GM18517 (cell line): ENCODE data around the gene GRPR.
A peak's percentile ranks its signal among the peaks of the same experiment; 100 is the strongest.

Experiments used
- ATAC-seq: cut with Tn5 transposase; IDR thresholded peaks from one replicate; pipeline ENCODE4 v1.9.1; 2021; ENCODE audit warnings: mild to moderate bottlenecking, moderate library complexity; ENCODE audit not compliant: unreplicated experiment

The GRPR gene

DNA sequence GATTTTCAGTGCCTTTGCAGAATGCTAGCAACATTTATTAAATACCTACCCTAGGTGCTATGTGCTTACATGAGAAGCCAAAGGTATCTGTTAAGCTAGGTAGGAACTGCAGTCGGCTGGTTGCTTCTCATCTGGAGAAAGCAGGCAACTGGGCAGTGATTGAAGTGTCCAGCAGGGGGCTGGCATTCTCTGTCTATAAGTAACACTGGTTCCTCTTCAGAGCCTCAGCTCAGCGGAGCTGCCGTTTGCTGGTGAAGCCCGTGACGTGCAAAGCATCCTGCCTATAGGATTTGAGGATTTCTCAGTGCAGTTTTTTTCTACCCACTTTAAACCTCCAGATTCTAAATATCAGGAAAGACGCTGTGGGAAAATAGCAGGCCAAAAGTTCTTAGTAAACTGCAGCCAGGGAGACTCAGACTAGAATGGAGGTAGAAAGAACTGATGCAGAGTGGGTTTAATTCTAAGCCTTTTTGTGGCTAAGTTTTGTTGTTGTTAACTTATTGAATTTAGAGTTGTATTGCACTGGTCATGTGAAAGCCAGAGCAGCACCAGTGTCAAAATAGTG, at the start of gene GRPR:
GRPR (plus strand) TSS at position 344 of the 565 bp plus-strand sequence. CDS start 389 bp downstream, outside the sequence.
- ATAC-seq, result no peak

- no peak for ATAC-seq
Measured at GRCh38 chrX:16075087-16075486, 48.3 kb upstream of the GRPR start.

GRCh38 chrX:16076834-16077233, 46.5 kb upstream of the GRPR start:
- no peak for ATAC-seq

- no peak for ATAC-seq
Measured at GRCh38 chrX:16077811-16078210, 45.6 kb upstream of the GRPR start.

- ATAC-seq, result no peak
Measured at GRCh38 chrX:16081357-16081756, 42.0 kb upstream of the GRPR start.

DNA sequence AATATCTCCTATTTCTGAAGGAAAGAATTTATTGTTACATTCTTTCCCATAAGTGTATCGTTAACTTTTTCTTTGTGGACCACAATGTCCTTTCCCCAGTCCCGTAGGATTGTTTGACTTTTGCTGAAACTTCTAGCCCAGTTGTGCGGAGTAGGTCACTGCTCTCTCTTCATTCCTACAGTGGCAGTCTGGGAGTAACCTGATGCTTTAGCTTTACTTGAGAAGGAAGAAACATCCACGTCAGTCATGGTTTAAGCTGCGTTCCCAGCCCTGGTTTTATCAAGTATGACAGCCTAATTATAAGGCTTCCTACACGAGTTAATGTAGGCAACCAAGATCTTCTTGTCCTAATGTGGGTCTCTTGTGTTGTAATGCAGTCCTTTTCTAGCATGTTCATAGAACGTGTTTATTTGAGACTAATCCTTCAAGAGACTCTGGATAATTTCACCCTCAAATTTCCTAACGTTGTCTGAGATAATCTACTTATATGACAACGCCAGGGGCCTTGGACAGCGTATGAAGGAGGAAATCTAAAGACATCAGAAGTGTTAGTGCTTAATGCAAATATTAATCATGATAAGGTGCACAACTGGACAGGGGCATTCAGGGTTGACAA, 40.8 kb upstream of the GRPR start:
- ATAC-seq, result no peak

- no peak for ATAC-seq
Measured at GRCh38 chrX:16087076-16087475, 36.3 kb upstream of the GRPR start.

DNA sequence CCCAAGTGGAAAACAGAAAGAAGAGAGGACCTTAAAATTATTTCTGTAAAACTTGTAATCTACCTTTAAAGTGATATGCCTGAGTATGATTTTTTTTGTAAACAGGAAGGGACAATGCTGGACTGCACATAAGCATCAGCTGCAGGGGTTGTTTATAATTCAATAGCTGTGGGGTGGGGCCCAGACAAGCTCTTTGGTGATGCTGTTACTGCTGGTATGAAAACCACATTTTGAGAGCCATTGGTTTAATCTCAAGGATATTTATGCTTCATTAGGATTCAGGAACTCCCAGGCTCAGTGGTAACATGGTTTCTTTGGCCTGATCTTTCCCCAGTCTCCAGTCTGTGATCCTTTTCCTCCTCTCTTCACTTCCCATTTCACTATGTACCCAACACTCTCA, 34.3 kb upstream of the GRPR start:
- ATAC-seq, result no peak

GRCh38 chrX:16096141-16096540, 27.2 kb upstream of the GRPR start:
- ATAC-seq, result no peak

- ATAC-seq, result no peak
Measured at GRCh38 chrX:16100673-16101072, 22.7 kb upstream of the GRPR start.

GRCh38 chrX:16101581-16101980, 21.8 kb upstream of the GRPR start:
- no peak for ATAC-seq

DNA sequence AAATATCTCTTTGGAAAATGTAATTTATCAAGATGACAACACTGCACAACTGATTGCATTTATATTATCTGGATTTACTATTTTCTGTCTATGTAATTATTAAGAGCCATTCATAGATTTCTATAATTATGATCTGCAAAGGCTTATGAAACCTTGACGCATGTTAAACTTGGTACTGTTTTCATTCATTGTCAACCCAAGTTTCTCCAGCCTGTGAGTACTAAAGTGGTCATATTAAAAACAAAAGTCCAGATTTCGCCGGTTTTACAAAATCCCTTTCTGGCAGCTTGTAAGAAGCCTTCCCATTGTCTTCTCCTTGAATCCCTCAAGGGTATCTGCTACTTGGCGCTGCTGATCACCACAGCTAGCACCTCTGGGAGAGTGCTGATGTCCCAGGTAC, 19.7 kb upstream of the GRPR start:
- no peak for ATAC-seq

GRCh38 chrX:16112428-16112827, 10.9 kb upstream of the GRPR start:
- ATAC-seq, result no peak

DNA sequence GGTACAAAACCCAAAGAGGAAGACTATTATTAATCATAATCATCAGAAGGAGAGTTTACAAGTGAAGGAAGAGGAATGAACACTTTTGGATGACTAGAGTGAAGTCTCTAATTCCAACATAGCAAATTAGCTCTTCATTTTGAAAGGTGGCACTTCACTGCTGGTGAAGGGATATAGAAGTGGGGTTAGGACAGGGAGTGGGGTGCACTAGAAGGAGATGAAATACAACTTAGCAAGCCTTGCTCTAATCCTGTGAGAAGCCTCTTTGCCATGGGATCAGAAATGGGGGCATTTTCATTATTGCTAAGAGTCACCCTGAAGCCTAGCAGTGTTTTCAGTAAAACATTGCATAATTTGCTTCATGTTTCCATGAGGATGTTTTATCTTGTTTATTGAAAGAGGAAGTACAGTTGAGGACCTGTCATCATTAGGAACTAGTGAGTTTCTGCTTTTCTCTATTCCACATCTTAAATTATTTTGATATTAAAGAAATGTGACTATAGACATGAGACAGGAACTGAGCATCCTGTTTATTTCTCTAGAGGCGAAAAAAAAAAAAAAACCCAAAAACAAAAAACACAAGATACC, 9.3 kb upstream of the GRPR start:
- no peak for ATAC-seq

DNA sequence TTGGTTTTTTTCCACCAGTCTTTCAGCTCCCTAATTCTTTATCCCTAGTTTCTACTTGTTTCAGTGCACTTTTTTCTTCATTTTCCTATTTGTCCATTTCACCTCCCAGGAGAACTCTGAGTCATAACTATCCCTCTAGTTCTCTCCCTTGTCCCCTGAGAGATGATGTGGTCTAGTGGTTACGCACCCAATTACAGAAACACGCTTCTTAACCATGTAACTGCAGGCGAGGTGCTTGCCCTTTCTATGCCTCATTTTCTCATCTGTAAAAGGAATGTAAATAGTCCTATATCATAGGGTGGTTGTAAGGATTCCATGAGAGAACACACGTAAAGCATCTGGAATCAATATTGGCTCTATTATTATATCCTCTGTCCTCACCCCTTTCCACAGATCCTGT, 8.8 kb upstream of the GRPR start:
- ATAC-seq, result no peak

DNA sequence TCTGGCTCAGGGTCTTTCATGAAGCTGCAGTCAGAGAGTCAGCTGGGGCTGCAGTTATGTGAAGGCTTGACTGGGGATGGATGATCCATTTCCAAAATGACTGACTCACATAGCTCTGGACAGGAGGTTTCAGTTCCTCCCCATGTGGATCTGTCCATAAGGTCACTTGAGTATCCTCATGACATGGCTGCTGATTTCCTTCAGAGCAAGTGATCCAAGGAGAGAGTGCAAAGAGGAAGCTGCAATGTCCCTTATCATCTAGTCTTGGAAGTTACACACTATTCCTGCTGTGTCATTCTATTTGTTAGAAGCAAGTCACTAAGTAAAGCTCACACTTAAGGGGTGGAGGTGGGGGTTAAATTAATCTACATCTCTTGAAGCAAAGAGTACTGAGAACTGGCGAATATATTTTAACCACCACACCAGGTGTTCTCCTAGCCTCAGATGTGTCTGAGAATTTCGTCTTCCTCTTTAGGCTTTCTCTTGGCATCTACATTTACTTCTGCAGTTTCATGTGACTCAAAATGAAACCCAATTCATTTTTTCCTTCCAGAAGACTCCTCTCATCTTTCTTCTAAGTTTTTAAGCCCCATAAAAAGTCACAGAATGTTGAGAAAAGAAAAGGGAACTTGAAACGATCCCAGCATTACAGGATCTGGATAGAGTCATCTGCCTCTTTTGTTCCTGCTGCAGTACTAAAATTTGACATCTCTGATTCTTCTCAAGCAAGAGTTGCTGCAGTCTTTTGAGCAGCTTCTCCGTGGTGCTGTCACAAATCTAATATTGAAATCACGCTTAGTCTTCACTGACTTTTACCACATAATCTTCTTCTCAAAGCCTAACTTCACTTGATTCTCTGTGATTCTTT, 3.8 kb upstream of the GRPR start:
- peak; percentile 93 for ATAC-seq

DNA sequence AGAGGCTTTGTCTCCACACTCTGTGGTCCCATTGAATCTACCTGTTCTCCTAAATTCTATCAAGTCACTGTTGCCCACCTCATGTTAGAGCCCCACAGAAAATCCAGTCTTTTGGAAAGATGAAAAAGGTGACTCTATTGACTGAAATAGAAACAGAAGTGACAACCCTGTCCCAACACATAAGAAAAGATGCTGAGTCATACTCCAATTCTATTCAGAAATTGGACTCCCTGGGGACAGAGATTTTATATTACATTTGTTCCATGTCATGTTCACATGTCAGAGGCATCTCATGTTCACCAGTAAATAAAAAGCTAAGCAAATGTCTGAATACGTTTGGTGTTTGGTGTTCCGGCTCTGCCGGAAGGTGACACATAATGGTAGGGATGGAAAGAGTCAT, 2.9 kb upstream of the GRPR start:
- no peak for ATAC-seq

DNA sequence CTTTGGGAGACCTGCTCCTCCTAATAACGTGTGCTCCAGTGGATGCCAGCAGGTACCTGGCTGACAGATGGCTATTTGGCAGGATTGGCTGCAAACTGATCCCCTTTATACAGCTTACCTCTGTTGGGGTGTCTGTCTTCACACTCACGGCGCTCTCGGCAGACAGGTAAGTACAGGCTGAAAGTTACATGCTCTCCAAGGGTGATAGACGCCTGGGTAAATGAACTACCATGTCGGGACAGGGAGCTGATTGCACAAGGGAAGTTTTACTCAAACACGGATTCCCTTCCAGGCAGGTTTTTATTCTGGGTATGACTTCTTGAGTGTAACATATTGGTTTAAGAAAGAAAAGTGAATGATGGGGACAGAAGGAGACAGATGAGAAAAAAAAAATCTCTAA, 836 bp downstream of the GRPR start:
- ATAC-seq, result no peak

- ATAC-seq, result no peak
Measured at GRCh38 chrX:16125520-16126149, 2.3 kb downstream of the GRPR start.

GRCh38 chrX:16130707-16131106, 7.3 kb downstream of the GRPR start:
- no peak for ATAC-seq

GRCh38 chrX:16134936-16135335, 11.6 kb downstream of the GRPR start:
- no peak for ATAC-seq
